Panc1 (cell line): Measurements from ENCODE around the gene KLF2. TPM values are rescaled to one million over a fixed set of nuclear protein-coding genes. Genes with fewer than 3 reads are reported as not detected.
A peak's percentile ranks its signal among the peaks of the same experiment; 100 is the strongest.

Experiments
- ATAC-seq: fragments of 200-7000 bp; cut with Tn5 transposase; 2 replicates; pipeline ENCODE4 v1.9.1; 2020; ENCODE audit warnings: mild to moderate bottlenecking, moderate library complexity
- BruUV-seq: library from RNA; stranded (reverse); fragments of 400-500 nt; replicated peaks from 2 replicates; lab custom pipeline; 2021; lab: Mats Ljungman, UMichigan
- CTCF ChIA-PET: fragments of 300-600 bp; sonication (Branson Sonifier 250); formaldehyde crosslinking; loops from one replicate; lab custom pipeline; 2022; ENCODE audit warnings: antibody characterized with exemption; lab: Charles Lee
- POLR2A ChIA-PET: fragments of 300-600 bp; sonication (Branson Sonifier 250); formaldehyde crosslinking; loops from one replicate; lab custom pipeline; 2022; ENCODE audit warnings: antibody characterized with exemption; lab: Charles Lee
- DNase-seq: peaks from one replicate; pipeline ENCODE4 v3.0.0-alpha.2; 2010; ENCODE audit warnings: low read depth, low spot score
- H3K27ac ChIP-seq: 2 replicates; pipeline ENCODE4 v1.5.1; 2011; ENCODE audit warnings: mild to moderate bottlenecking, low read length, inconsistent platforms
- H3K27me3 ChIP-seq: fragments of 200-500 bp; sonication (Bioruptor generic); 2 replicates; pipeline ENCODE4 v1.6.0; 2014; ENCODE audit warnings: low read length, inconsistent platforms; ENCODE audit not compliant: control insufficient read depth, insufficient read depth
- H3K36me3 ChIP-seq: fragments of 200-500 bp; sonication (Bioruptor generic); 2 replicates; pipeline ENCODE4 v1.5.1; 2014; ENCODE audit warnings: inconsistent platforms, mild to moderate bottlenecking, low read length, moderate library complexity; ENCODE audit not compliant: control insufficient read depth, insufficient read depth
- H3K4me1 ChIP-seq: 2 replicates; pipeline ENCODE4 v1.5.1; 2011; ENCODE audit warnings: inconsistent platforms, mild to moderate bottlenecking, low read length, moderate library complexity; ENCODE audit not compliant: control insufficient read depth, insufficient read depth
- H3K4me3 ChIP-seq, 2 experiments: 2 replicates each; pipeline ENCODE4 v1.5.1; 2011 to 2012; ENCODE audit warnings: low read depth in 2 of 2, low read length in 2 of 2, mild to moderate bottlenecking in 2 of 2, inconsistent platforms in 1 of 2, moderate library complexity in 1 of 2
- H3K9me3 ChIP-seq: fragments of 200-500 bp; sonication (Bioruptor generic); 2 replicates; pipeline ENCODE4 v1.5.1; 2014; ENCODE audit warnings: low read depth, mild to moderate bottlenecking, inconsistent platforms, low read length, moderate library complexity; ENCODE audit not compliant: control insufficient read depth, insufficient read depth
- CTCF ChIP-seq: fragments of 450-650 bp; IDR thresholded peaks from 2 replicates; pipeline ENCODE4 v1.5.1; 2017; ENCODE audit warnings: mild to moderate bottlenecking
- POLR2AphosphoS5 ChIP-seq: IDR thresholded peaks from 2 replicates; pipeline ENCODE4 v1.6.1; 2012; ENCODE audit warnings: mild to moderate bottlenecking, low read depth, low read length, moderate library complexity
- REST ChIP-seq, 2 experiments: IDR thresholded peaks; 2 replicates each; pipeline ENCODE4 v1.6.1; 2011 to 2012; ENCODE audit warnings: low read depth in 2 of 2, control low read depth in 1 of 2, low read length in 1 of 2, mild to moderate bottlenecking in 1 of 2, moderate library complexity in 1 of 2; ENCODE audit not compliant: insufficient read depth in 1 of 2
- SIN3A ChIP-seq: IDR thresholded peaks from 2 replicates; pipeline ENCODE4 v1.6.1; 2012; ENCODE audit warnings: low read depth, mild to moderate bottlenecking, low read length, moderate library complexity, borderline replicate concordance; ENCODE audit not compliant: insufficient read depth
- TCF7L2 ChIP-seq: IDR thresholded peaks from 2 replicates; pipeline ENCODE4 v1.6.1; 2011; ENCODE audit warnings: mild to moderate bottlenecking, low read depth, low read length, inconsistent platforms
- in situ Hi-C: cut with HindIII; loops from 2 replicates; pipeline ENCODE4 v1.10.0; 2016; ENCODE audit warnings: low sequenced_read_pairs, low pct_unique_long_range_greater_than_20kb
- intact Hi-C: fragments of 100-400 bp; cut with micrococcal nuclease; formaldehyde crosslinking; loops from one replicate; pipeline ENCODE4 v1.10.0; 2022; ENCODE audit not compliant: unreplicated experiment
- total RNA-seq: library from RNA; stranded (reverse); gene quantifications from one replicate; pipeline ENCODE4 v1.2.1, GENCODE V29; 2021; ENCODE audit not compliant: unreplicated experiment

The KLF2 gene
- total RNA-seq, 1 experiment from 2014 or later: 3.5 TPM

- H3K4me1 ChIP-seq: peaks cover 22% of the 10 kb centered on the region; the same call in 1 of the 2 replicates
- H3K27me3 ChIP-seq: no peaks in the 10 kb centered on the region
- in situ Hi-C loops: no loop called here
- no peak overlapping the region for H3K27ac ChIP-seq
- ATAC-seq (no peak), DNase-seq (no peak)
- ChIA-PET CTCF (no interaction called here), POLR2A (interaction anchor here (0.7 kb wide), 1 partner anchor 26 kb away, joined by 3 read pairs; no protein-coding TSS in a partner anchor)
- TF ChIP-seq TCF7L2 (no peak), REST (IDR thresholded peaks at IDR 0.05; ENCODE audit: insufficient read depth in 1 of 2, low read depth in 2 of 2, low read length in 1 of 2) (no peak), POLR2AphosphoS5 (no peak), SIN3A (no peak), CTCF (no peak)
- no peak overlapping the region for H3K4me3 ChIP-seq
- H3K36me3 ChIP-seq: no peaks in the 10 kb centered on the region
- no peaks in the 10 kb centered on the region for H3K9me3 ChIP-seq
- BruUV-seq: no TSS peak
- intact Hi-C loops: no loop called here
These were observed 29.6 kb upstream of the KLF2 start for GRCh38 chr19:16295057-16295456.

DNA sequence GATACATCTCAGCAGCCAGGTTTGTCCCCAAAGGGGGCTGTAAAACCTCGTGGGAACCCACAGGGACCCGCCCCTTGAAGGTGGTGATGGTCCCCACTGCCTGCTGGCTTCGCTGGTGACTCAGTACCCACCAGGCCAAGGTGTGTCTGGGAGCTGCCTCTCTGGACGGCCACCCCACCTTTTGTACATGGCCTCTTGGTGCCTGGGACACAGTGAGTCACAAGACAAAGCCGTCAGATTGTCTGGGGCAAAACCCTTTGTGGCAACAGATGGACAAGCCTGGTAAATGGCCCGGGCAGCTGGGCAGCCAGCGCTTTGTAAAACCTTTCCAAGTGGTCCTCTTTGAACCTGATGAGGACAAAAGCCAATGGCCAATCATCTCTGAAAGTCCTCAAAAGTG, 27.9 kb upstream of the KLF2 start:
- no peak for DNase-seq
- BruUV-seq: no TSS peak
- in situ Hi-C loops: no loop called here

More for the DNA sequence above, 27.9 kb upstream of the KLF2 start:
- CTCF ChIA-PET: no interaction called here
- intact Hi-C loops: no loop called here
- Histone ChIP-seq H3K9me3 (no peaks in the 10 kb centered on the region), H3K4me3 (no peak overlapping the region), H3K27ac (peak overlapping the region; percentile 48; the same call in 1 of the 2 replicates), H3K27me3 (no peaks in the 10 kb centered on the region), H3K4me1 (peaks cover 20% of the 10 kb centered on the region; the same call in 1 of the 2 replicates), H3K36me3 (no peaks in the 10 kb centered on the region)
- no peak for ATAC-seq
- TF ChIP-seq CTCF: no peak
- no peak for TF ChIP-seq SIN3A
- TF ChIP-seq TCF7L2: no peak
- no peak for TF ChIP-seq REST (IDR thresholded peaks at IDR 0.05; ENCODE audit: insufficient read depth in 1 of 2, low read depth in 2 of 2, low read length in 1 of 2)
- POLR2A ChIA-PET: interaction anchor here (0.6 kb wide), 1 partner anchor 26 kb away, joined by 3 read pairs; no protein-coding TSS in a partner anchor
